ENCODE data around the gene SYT7. TPM values are rescaled to one million over a fixed set of nuclear protein-coding genes. Genes with fewer than 3 reads are reported as not detected.

SYT7 gene
- total and polyA plus RNA-seq, 8 donors = 4.3 to 59.4 (median 12.5) TPM

GRCh38 chr11:61627850-61628661, 47.2 kb upstream of the SYT7 start:
- Histone ChIP-seq H3K9me3 (no peaks in the 10 kb centered on the region), H3K36me3 (no peaks in the 10 kb centered on the region), H3K4me3 (no peak overlapping the region), H3K4me1 (peaks cover 15 to 19% (median 17%) of the 10 kb centered on the region in 3 donors), H3K27me3 (no peaks in the 10 kb centered on the region), H3K27ac (no peak overlapping the region)
- no peak for FAIRE-seq
- ATAC-seq = peak; percentile 67 to 89 (median 81)
- DNase-seq = peak; percentile 66 to 85 (median 78)
- 62 to 72% methylated on average over 13 of the region's 13 CpGs for WGBS, 2 donors
- intact Hi-C loops (cut with DNase I) = no loop called here
- TF ChIP-seq, protein P1, sequence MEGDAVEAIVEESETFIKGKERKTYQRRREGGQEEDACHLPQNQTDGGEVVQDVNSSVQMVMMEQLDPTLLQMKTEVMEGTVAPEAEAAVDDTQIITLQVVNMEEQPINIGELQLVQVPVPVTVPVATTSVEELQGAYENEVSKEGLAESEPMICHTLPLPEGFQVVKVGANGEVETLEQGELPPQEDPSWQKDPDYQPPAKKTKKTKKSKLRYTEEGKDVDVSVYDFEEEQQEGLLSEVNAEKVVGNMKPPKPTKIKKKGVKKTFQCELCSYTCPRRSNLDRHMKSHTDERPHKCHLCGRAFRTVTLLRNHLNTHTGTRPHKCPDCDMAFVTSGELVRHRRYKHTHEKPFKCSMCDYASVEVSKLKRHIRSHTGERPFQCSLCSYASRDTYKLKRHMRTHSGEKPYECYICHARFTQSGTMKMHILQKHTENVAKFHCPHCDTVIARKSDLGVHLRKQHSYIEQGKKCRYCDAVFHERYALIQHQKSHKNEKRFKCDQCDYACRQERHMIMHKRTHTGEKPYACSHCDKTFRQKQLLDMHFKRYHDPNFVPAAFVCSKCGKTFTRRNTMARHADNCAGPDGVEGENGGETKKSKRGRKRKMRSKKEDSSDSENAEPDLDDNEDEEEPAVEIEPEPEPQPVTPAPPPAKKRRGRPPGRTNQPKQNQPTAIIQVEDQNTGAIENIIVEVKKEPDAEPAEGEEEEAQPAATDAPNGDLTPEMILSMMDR (IDR thresholded peaks at IDR 0.05) = peak; percentile 56 to 80 (median 75)

GRCh38 chr11:61626580-61627380, 45.9 kb upstream of the SYT7 start:
- peak; percentile 94 to 95 (median 95) for ATAC-seq
- no peak for FAIRE-seq
- WGBS, 2 donors = 27 to 32% methylated on average over 10 of the region's 10 CpGs

DNA sequence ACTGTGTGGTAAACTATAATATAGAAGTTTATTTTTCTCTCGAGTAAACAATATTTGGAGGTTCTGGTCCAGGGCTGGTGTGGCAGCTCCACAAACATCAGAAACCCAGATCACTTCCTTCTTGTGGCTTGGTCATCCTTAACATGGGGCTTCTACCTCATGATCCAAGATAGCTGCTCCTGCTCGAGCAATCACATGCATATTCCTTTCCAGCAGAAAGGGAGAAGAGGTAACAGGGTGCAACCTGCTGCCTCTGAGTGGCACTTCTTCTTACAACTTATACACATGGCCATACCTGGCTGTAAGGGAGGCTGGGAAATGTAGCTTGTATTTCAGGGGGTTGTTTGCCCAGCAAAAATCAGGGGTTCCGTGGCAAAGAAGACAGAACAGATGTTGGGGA, 44.6 kb upstream of the SYT7 start:
- Histone ChIP-seq H3K27me3 (no peaks in the 10 kb centered on the region), H3K4me3 (no peak overlapping the region), H3K9me3 (no peaks in the 10 kb centered on the region), H3K4me1 (peaks cover 15 to 23% (median 19%) of the 10 kb centered on the region in 3 donors), H3K36me3 (no peaks in the 10 kb centered on the region), H3K27ac (peak overlapping the region in 1 of 4 donors; percentile 80)
- intact Hi-C loops (cut with DNase I) = no loop called here
- 87 to 96% methylated on average over 3 of the region's 3 CpGs for WGBS, 2 donors
- ATAC-seq = no peak
- no peak for DNase-seq
- TF ChIP-seq, protein P1 (IDR thresholded peaks at IDR 0.05) = no peak
- no peak for FAIRE-seq

More at GRCh38 chr11:61626580-61627380, 45.9 kb upstream of the SYT7 start:
- H3K4me3 ChIP-seq = no peak overlapping the region
- peak overlapping the region; percentile 50 to 88 (median 72) for H3K27ac ChIP-seq
- H3K4me1 ChIP-seq = peaks cover 15 to 23% (median 19%) of the 10 kb centered on the region in 3 donors
- no peaks in the 10 kb centered on the region for H3K36me3 ChIP-seq
- peak; percentile 76 to 93 (median 89) for DNase-seq
- TF ChIP-seq, protein P1 (IDR thresholded peaks at IDR 0.05) = no peak
- H3K9me3 ChIP-seq = no peaks in the 10 kb centered on the region
- H3K27me3 ChIP-seq = no peaks in the 10 kb centered on the region
- intact Hi-C loops (cut with DNase I) = no loop called here

GRCh38 chr11:61621917-61622585, 41.2 kb upstream of the SYT7 start:
- DNase-seq (peak in 3 of 6 donors; percentile 21 to 49 (median 43)), ATAC-seq (peak in 1 of 4 donors; percentile 34), FAIRE-seq (no peak)
- intact Hi-C loops (cut with DNase I) = no loop called here
- H3K4me3 ChIP-seq = no peak overlapping the region
- H3K27ac ChIP-seq = no peak overlapping the region
- no peaks in the 10 kb centered on the region for H3K9me3 ChIP-seq
- WGBS, 2 donors = 47 to 50% methylated on average over 7 of the region's 7 CpGs
- no peaks in the 10 kb centered on the region for H3K27me3 ChIP-seq
- TF ChIP-seq, protein P1 (IDR thresholded peaks at IDR 0.05) = no peak
- peaks cover 8 to 17% (median 11%) of the 10 kb centered on the region in 3 donors for H3K4me1 ChIP-seq
- H3K36me3 ChIP-seq = no peaks in the 10 kb centered on the region
